Mucosa of gallbladder (tissue), 1 donor: ENCODE results near the gene MYL6. TPM values are rescaled to one million over a fixed set of nuclear protein-coding genes. Genes with fewer than 3 reads are reported as not detected.
"Not testable (repeated sequence)": the region's sequence is repeated elsewhere in the genome, so short reads cannot be mapped to it uniquely, and the experiment has no call there.

Experiments
- DNase-seq: peaks from one replicate; pipeline ENCODE4 v3.0.0-alpha.2; 2020; ENCODE audit warnings: low spot score
- total RNA-seq: library from RNA; stranded (reverse); gene quantifications from one replicate; pipeline ENCODE4 v1.2.1, GENCODE V29; 2021
- donor health status: DM: no; HTN: no; CAD: no.

Gene MYL6
- total RNA-seq, 1 donor from 2014 or later: 1,918 TPM

- DNase-seq: peak; percentile 89
These were observed 31.1 kb downstream of the MYL6 start, which contains the start of gene SMARCC2 for GRCh38 chr12:56189099-56189917. Gene SMARCC2, minus strand, starts transcription at chr12:56189483. Its CDS starts 22 bp downstream, at chr12:56189461.

- DNase-seq: peak; percentile 82
These were observed 31.9 kb downstream of the MYL6 start for GRCh38 chr12:56189918-56190694.

GRCh38 chr12:56190695-56191155, 32.6 kb downstream of the MYL6 start:
- DNase-seq: no peak

GRCh38 chr12:56192582-56192981, 34.4 kb downstream of the MYL6 start:
- no peak for DNase-seq

GRCh38 chr12:56193025-56193578, 34.9 kb downstream of the MYL6 start:
- peak; percentile 86 for DNase-seq

GRCh38 chr12:56196818-56197550, 38.8 kb downstream of the MYL6 start:
- DNase-seq: not testable (repeated sequence)

GRCh38 chr12:56197921-56198635, 39.9 kb downstream of the MYL6 start:
- no peak for DNase-seq

- no peak for DNase-seq
These were observed 40.7 kb downstream of the MYL6 start for GRCh38 chr12:56198836-56199235.

- DNase-seq: no peak
These were observed 44.2 kb downstream of the MYL6 start for GRCh38 chr12:56202366-56202765.

GRCh38 chr12:56202838-56203237, 44.7 kb downstream of the MYL6 start:
- no peak for DNase-seq

GRCh38 chr12:56204275-56204674, 46.1 kb downstream of the MYL6 start:
- no peak for DNase-seq

GRCh38 chr12:56205445-56205844, 47.3 kb downstream of the MYL6 start:
- no peak for DNase-seq

GRCh38 chr12:56206452-56207166, 48.5 kb downstream of the MYL6 start:
- peak; percentile 58 for DNase-seq

GRCh38 chr12:56208006-56208405, 49.8 kb downstream of the MYL6 start:
- DNase-seq: no peak

Other genes starting within 250 kb of the MYL6 start
- 25.1 TPM for gene PYM1, start 230.5 kb upstream of the MYL6 start, total RNA-seq
- 50.5 TPM for gene DGKA, start 227.2 kb upstream of the MYL6 start, total RNA-seq
- 2.9 TPM for gene PMEL, start 192.3 kb upstream of the MYL6 start, total RNA-seq
- gene CDK2, start 191.5 kb upstream of the MYL6 start, total RNA-seq: 28.0 TPM
- gene RAB5B, start 184.3 kb upstream of the MYL6 start, total RNA-seq: 182 TPM
- gene SUOX, start 161.1 kb upstream of the MYL6 start, total RNA-seq: 49.0 TPM
- gene IKZF4, start 137.3 kb upstream of the MYL6 start, total RNA-seq: 8.2 TPM
- gene RPS26, start 116.4 kb upstream of the MYL6 start, total RNA-seq: 34.0 TPM
- 228 TPM for gene ERBB3, start 78.2 kb upstream of the MYL6 start, total RNA-seq
- gene PA2G4, start 53.8 kb upstream of the MYL6 start, total RNA-seq: 64.9 TPM
- gene RPL41, start 41.7 kb upstream of the MYL6 start, total RNA-seq: 2,534 TPM
- gene ZC3H10, start 40.1 kb upstream of the MYL6 start, total RNA-seq: 5.4 TPM
- gene ESYT1, start 30.1 kb upstream of the MYL6 start, total RNA-seq: 111 TPM
- 53.7 TPM for gene MYL6B, start 5.8 kb upstream of the MYL6 start, total RNA-seq
- 115 TPM for gene SMARCC2, start 31.1 kb downstream of the MYL6 start, total RNA-seq
- gene RNF41, start 63.6 kb downstream of the MYL6 start, total RNA-seq: 57.2 TPM
- 39.2 TPM for gene NABP2, start 66.0 kb downstream of the MYL6 start, total RNA-seq
- gene SLC39A5, start 71.7 kb downstream of the MYL6 start, total RNA-seq: 49.9 TPM
- 64.6 TPM for gene ANKRD52, start 100.0 kb downstream of the MYL6 start, total RNA-seq
- gene COQ10A, start 108.6 kb downstream of the MYL6 start, total RNA-seq: 10.7 TPM
- gene CS, start 142.0 kb downstream of the MYL6 start, total RNA-seq: 156 TPM
- gene CNPY2, start 157.6 kb downstream of the MYL6 start, total RNA-seq: 140 TPM
- gene PAN2, start 175.6 kb downstream of the MYL6 start, total RNA-seq: 114 TPM
- 0.49 TPM for gene IL23A, start 180.5 kb downstream of the MYL6 start, total RNA-seq
- 125 TPM for gene STAT2, start 201.7 kb downstream of the MYL6 start, total RNA-seq
- gene APOF, start 204.5 kb downstream of the MYL6 start, total RNA-seq: 0.20 TPM